Coronary artery (tissue), 2 donors: Measurements from ENCODE around the gene RTL9.

Source experiments
- DNase-seq: peaks from one replicate; pipeline ENCODE4 v3.0.0-alpha.2; 2017; ENCODE audit warnings: low spot score
- H3K27ac ChIP-seq, 2 donors: fragments of 200-600 bp; sonication (generic); one replicate each; pipeline ENCODE4 v1.5.1; 2016 to 2019
- H3K4me3 ChIP-seq: fragments of 200-600 bp; sonication (generic); 2 replicates; pipeline ENCODE4 v1.5.1; 2016; ENCODE audit warnings: mild to moderate bottlenecking, moderate library complexity
- CTCF ChIP-seq: fragments of 200-600 bp; sonication (generic); IDR thresholded peaks from one replicate; pipeline ENCODE4 v1.5.1; 2019; ENCODE audit warnings: antibody characterized with exemption

The RTL9 gene

GRCh38 chrX:110358548-110358947 lies at the start of gene RTL9:
Gene RTL9, plus strand, starts transcription at chrX:110358848. Its CDS starts 91,770 bp downstream, at chrX:110450618.
- no peak for TF ChIP-seq CTCF
- Histone ChIP-seq H3K27ac (no peak within 1 kb of the TSS), H3K4me3 (no peak within 1 kb of the TSS)
- no peak for DNase-seq

GRCh38 chrX:110310000-110310790 lies 48.5 kb upstream of the RTL9 start:
- DNase-seq = no peak
- H3K4me3 ChIP-seq = no peak overlapping the region
- no peak overlapping the region for H3K27ac ChIP-seq
- no peak for TF ChIP-seq CTCF

GRCh38 chrX:110310896-110311295 lies 47.8 kb upstream of the RTL9 start:
- TF ChIP-seq CTCF = no peak
- H3K27ac ChIP-seq = no peak overlapping the region
- no peak overlapping the region for H3K4me3 ChIP-seq
- DNase-seq = no peak

- Histone ChIP-seq H3K4me3 (no peak overlapping the region), H3K27ac (no peak overlapping the region)
- TF ChIP-seq CTCF = no peak
- no peak for DNase-seq
These were observed 47.0 kb upstream of the RTL9 start for GRCh38 chrX:110311437-110312230.

- no peak for DNase-seq
- no peak overlapping the region for H3K4me3 ChIP-seq
- H3K27ac ChIP-seq = no peak overlapping the region
- no peak for TF ChIP-seq CTCF
These were observed 43.1 kb upstream of the RTL9 start for GRCh38 chrX:110315551-110315950.

GRCh38 chrX:110316351-110317060 lies 42.1 kb upstream of the RTL9 start:
- no peak for TF ChIP-seq CTCF
- peak overlapping the region; percentile 84 for H3K4me3 ChIP-seq
- no peak overlapping the region for H3K27ac ChIP-seq
- no peak for DNase-seq
